Measurements from ENCODE around the gene BCAS3.
"Not testable (repeated sequence)": the region's sequence is repeated elsewhere in the genome, so short reads cannot be mapped to it uniquely, and the experiment has no call there.

The BCAS3 gene

GRCh38 chr17:60802377-60802776 is 124.7 kb downstream of the BCAS3 start:
- DNase-seq, result no peak

- no peak for DNase-seq
Measured at GRCh38 chr17:60803059-60803458, 125.4 kb downstream of the BCAS3 start.

- no peak for DNase-seq
Measured at GRCh38 chr17:60804831-60805230, 127.2 kb downstream of the BCAS3 start.

GRCh38 chr17:60809421-60809820 is 131.8 kb downstream of the BCAS3 start:
- DNase-seq, result no peak

- not testable (repeated sequence) for DNase-seq
Measured at GRCh38 chr17:60814941-60815340, 137.3 kb downstream of the BCAS3 start.

GRCh38 chr17:60817192-60817591 is 139.5 kb downstream of the BCAS3 start:
- no peak for DNase-seq

- no peak for DNase-seq
Measured at GRCh38 chr17:60819447-60820130, 141.9 kb downstream of the BCAS3 start.

GRCh38 chr17:60823515-60823914 is 145.9 kb downstream of the BCAS3 start:
- no peak for DNase-seq

- no peak for DNase-seq
Measured at GRCh38 chr17:60825351-60825750, 147.7 kb downstream of the BCAS3 start.

- DNase-seq, result no peak
Measured at GRCh38 chr17:60827943-60828342, 150.3 kb downstream of the BCAS3 start.

- no peak for DNase-seq
Measured at GRCh38 chr17:60832151-60832585, 154.5 kb downstream of the BCAS3 start.

GRCh38 chr17:60832631-60833030 is 155.0 kb downstream of the BCAS3 start:
- no peak for DNase-seq

GRCh38 chr17:60840456-60840855 is 162.8 kb downstream of the BCAS3 start:
- no peak for DNase-seq

- DNase-seq, result no peak
Measured at GRCh38 chr17:60845012-60845411, 167.4 kb downstream of the BCAS3 start.

GRCh38 chr17:60846175-60846574 is 168.5 kb downstream of the BCAS3 start:
- DNase-seq, result no peak

- DNase-seq, result no peak
Measured at GRCh38 chr17:60851181-60851580, 173.5 kb downstream of the BCAS3 start.

GRCh38 chr17:60857556-60858080 is 180.0 kb downstream of the BCAS3 start:
- DNase-seq, result no peak

GRCh38 chr17:60862482-60862881 is 184.8 kb downstream of the BCAS3 start:
- DNase-seq, result no peak

GRCh38 chr17:60863892-60864707 is 186.4 kb downstream of the BCAS3 start:
- no peak for DNase-seq

- DNase-seq, result no peak
Measured at GRCh38 chr17:60864708-60865005, 187.0 kb downstream of the BCAS3 start.

GRCh38 chr17:60874772-60875171 is 197.1 kb downstream of the BCAS3 start:
- no peak for DNase-seq

GRCh38 chr17:60886731-60887613 is 209.3 kb downstream of the BCAS3 start:
- not testable (repeated sequence) for DNase-seq

- DNase-seq, result no peak
Measured at GRCh38 chr17:60887614-60888028, 210.0 kb downstream of the BCAS3 start.

Data from DMS153 (cell line).